SK-N-SH treated with all-trans-retinoic acid at 6 μM for 48 hours (cell line): ENCODE measurements around the gene NBPF1.
"Not testable (repeated sequence)": the region's sequence is repeated elsewhere in the genome, so short reads cannot be mapped to it uniquely, and the experiment has no call there.

Source experiments
- BACH2 ChIP-seq: fragments of 250-450 bp; sonication (Bioruptor Pico); IDR thresholded peaks from 2 replicates; pipeline ENCODE4 v1.9.0; 2021; ENCODE audit warnings: mild to moderate bottlenecking, borderline replicate concordance
- GLIS3 ChIP-seq: fragments of 250-450 bp; sonication (Bioruptor Pico); IDR thresholded peaks from 2 replicates; pipeline ENCODE4 v1.5.0; 2020; ENCODE audit warnings: mild to moderate bottlenecking, moderate library complexity
- ISL1 ChIP-seq: fragments of 250-450 bp; sonication (Bioruptor Pico); IDR thresholded peaks from 2 replicates; pipeline ENCODE4 v2.1.2; 2022; ENCODE audit warnings: mild to moderate bottlenecking, moderate library complexity
- OSR1 ChIP-seq: fragments of 250-450 bp; sonication (Bioruptor Pico); IDR thresholded peaks from 2 replicates; pipeline ENCODE4 v1.8.0; 2022; ENCODE audit warnings: moderate library complexity, mild to moderate bottlenecking, inconsistent platforms
- PATZ1 ChIP-seq: fragments of 250-450 bp; sonication (Bioruptor Pico); IDR thresholded peaks from 2 replicates; pipeline ENCODE4 v1.8.0; 2020; ENCODE audit warnings: mild to moderate bottlenecking, moderate library complexity, borderline replicate concordance
- PPARA ChIP-seq: fragments of 250-450 bp; sonication (Bioruptor Pico); IDR thresholded peaks from 2 replicates; pipeline ENCODE4 v1.5.0; 2020; ENCODE audit warnings: mild to moderate bottlenecking, borderline replicate concordance
- RARB ChIP-seq: fragments of 250-450 bp; sonication (Bioruptor Pico); IDR thresholded peaks from 2 replicates; pipeline ENCODE4 v1.8.0; 2021; ENCODE audit warnings: mild to moderate bottlenecking, moderate library complexity
- TOX ChIP-seq: fragments of 250-450 bp; sonication (Bioruptor Pico); IDR thresholded peaks from 2 replicates; pipeline ENCODE4 v1.8.0; 2021; ENCODE audit warnings: mild to moderate bottlenecking, moderate library complexity, borderline replicate concordance
- ZC3H10 ChIP-seq: fragments of 250-450 bp; sonication (Bioruptor Pico); IDR thresholded peaks from 2 replicates; pipeline ENCODE4 v1.5.1; 2021; ENCODE audit warnings: mild to moderate bottlenecking, moderate library complexity
- ZFP30 ChIP-seq: fragments of 450-650 bp; formaldehyde crosslinking; IDR thresholded peaks from 2 replicates; pipeline ENCODE4 v1.5.0; 2022; ENCODE audit warnings: mild to moderate bottlenecking, moderate library complexity
- ZNF8 ChIP-seq: fragments of 450-650 bp; formaldehyde crosslinking; IDR thresholded peaks from 2 replicates; pipeline ENCODE4 v1.5.0; 2020; ENCODE audit warnings: mild to moderate bottlenecking, moderate library complexity
- TF ChIP-seq, protein P1 (sequence below): fragments of 250-450 bp; sonication (Bioruptor Pico); IDR thresholded peaks from 2 replicates; pipeline ENCODE4 v1.5.0; 2020; ENCODE audit warnings: mild to moderate bottlenecking, moderate library complexity
- TF ChIP-seq, protein P2 (sequence below): fragments of 250-450 bp; sonication (Bioruptor Pico); IDR thresholded peaks from 2 replicates; pipeline ENCODE4 v1.8.0; 2021; ENCODE audit warnings: low read depth, mild to moderate bottlenecking, moderate library complexity, borderline replicate concordance

DNA sequence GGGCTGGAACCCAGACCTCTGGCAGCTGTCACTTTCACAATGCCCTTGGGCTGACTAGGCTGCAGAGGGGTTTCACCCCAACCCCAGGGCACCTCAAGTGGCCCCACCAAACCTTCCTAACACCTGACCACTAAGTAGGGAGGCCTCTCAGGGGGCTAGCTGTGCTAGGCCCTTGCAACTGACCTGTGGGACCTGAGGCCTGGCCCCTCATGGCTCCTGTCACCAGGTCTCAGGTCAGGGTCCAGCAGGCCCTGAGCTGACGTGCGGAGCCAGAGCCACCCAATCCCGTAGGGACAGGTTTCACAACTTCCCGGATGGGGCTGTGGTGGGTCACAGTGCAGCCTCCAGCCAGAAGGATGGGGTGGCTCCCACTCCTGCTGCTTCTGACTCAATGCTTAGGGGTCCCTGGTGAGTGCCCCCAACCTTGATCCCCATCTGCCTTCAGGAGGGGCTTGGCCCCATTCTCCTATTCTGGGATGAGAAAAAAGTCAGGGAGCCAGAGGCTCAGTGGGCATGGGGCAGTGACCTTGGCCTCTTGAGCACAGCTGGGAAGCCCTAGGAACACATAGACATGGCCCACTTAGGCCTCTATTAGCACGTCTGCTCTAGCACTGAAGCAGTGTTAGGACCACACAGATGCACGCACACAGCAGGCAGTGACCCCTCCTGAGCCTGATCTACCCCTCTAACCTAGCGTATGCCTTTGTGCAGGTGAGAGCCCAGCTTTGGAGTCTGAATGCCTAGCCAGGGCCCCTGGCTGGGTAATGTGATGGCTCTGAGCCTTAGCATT is 32.1 kb upstream of the NBPF1 start:
- not testable (repeated sequence) for TF ChIP-seq ZNF8 (CRISPR knock-in tag); ZFP30 (CRISPR knock-in tag); PPARA (CRISPR knock-in tag); TOX; ZC3H10 (CRISPR knock-in tag); OSR1 (CRISPR knock-in tag); ISL1 (CRISPR knock-in tag); BACH2 (CRISPR knock-in tag); RARB; GLIS3 (CRISPR knock-in tag); PATZ1 (CRISPR knock-in tag)
- TF ChIP-seq, protein P1, sequence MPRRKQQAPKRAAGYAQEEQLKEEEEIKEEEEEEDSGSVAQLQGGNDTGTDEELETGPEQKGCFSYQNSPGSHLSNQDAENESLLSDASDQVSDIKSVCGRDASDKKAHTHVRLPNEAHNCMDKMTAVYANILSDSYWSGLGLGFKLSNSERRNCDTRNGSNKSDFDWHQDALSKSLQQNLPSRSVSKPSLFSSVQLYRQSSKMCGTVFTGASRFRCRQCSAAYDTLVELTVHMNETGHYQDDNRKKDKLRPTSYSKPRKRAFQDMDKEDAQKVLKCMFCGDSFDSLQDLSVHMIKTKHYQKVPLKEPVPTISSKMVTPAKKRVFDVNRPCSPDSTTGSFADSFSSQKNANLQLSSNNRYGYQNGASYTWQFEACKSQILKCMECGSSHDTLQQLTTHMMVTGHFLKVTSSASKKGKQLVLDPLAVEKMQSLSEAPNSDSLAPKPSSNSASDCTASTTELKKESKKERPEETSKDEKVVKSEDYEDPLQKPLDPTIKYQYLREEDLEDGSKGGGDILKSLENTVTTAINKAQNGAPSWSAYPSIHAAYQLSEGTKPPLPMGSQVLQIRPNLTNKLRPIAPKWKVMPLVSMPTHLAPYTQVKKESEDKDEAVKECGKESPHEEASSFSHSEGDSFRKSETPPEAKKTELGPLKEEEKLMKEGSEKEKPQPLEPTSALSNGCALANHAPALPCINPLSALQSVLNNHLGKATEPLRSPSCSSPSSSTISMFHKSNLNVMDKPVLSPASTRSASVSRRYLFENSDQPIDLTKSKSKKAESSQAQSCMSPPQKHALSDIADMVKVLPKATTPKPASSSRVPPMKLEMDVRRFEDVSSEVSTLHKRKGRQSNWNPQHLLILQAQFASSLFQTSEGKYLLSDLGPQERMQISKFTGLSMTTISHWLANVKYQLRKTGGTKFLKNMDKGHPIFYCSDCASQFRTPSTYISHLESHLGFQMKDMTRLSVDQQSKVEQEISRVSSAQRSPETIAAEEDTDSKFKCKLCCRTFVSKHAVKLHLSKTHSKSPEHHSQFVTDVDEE = not testable (repeated sequence)
- TF ChIP-seq, protein P2, sequence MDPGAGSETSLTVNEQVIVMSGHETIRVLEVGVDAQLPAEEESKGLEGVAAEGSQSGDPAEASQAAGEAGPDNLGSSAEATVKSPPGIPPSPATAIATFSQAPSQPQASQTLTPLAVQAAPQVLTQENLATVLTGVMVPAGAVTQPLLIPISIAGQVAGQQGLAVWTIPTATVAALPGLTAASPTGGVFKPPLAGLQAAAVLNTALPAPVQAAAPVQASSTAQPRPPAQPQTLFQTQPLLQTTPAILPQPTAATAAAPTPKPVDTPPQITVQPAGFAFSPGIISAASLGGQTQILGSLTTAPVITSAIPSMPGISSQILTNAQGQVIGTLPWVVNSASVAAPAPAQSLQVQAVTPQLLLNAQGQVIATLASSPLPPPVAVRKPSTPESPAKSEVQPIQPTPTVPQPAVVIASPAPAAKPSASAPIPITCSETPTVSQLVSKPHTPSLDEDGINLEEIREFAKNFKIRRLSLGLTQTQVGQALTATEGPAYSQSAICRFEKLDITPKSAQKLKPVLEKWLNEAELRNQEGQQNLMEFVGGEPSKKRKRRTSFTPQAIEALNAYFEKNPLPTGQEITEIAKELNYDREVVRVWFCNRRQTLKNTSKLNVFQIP (CRISPR knock-in tag) = not testable (repeated sequence)
